ENCODE measurements around the gene PLEKHA5.

PLEKHA5 gene

DNA sequence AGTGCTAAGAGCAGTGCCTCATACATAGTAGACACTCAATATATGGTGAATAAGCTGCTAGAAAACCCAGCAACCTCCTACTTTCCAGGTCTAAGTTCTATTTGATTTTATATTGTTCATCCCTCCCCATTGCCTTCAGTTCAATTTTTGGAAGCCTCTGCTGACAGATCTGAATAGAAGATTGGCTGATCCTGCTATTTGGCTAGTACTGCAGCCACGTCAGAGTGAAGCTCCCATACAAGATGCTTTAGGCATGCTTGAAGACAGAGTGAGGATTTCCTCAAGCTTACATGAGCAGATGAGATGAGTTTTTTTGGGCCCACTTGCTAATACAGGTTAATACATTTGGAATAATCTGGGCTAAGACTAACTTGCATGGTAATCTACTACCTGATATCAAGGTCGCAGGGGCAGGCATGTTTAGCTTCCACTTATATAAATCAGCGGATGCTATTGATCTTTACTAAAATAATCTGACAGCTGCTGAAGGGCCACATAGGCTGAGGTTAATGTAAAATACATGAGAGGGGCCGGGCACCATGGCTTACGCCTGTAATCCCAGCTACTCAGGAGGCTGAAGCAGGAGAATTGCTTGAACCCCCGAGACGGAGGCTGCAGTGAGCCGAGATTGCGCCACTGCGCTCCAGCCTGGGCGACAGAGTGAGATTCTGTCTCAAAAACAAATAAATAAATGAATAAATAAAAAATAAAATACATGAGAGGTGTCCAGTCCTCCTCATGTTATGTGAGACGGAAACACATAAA lies 293.8 kb downstream of the PLEKHA5 start (continued):
- TF ChIP-seq, protein P1, sequence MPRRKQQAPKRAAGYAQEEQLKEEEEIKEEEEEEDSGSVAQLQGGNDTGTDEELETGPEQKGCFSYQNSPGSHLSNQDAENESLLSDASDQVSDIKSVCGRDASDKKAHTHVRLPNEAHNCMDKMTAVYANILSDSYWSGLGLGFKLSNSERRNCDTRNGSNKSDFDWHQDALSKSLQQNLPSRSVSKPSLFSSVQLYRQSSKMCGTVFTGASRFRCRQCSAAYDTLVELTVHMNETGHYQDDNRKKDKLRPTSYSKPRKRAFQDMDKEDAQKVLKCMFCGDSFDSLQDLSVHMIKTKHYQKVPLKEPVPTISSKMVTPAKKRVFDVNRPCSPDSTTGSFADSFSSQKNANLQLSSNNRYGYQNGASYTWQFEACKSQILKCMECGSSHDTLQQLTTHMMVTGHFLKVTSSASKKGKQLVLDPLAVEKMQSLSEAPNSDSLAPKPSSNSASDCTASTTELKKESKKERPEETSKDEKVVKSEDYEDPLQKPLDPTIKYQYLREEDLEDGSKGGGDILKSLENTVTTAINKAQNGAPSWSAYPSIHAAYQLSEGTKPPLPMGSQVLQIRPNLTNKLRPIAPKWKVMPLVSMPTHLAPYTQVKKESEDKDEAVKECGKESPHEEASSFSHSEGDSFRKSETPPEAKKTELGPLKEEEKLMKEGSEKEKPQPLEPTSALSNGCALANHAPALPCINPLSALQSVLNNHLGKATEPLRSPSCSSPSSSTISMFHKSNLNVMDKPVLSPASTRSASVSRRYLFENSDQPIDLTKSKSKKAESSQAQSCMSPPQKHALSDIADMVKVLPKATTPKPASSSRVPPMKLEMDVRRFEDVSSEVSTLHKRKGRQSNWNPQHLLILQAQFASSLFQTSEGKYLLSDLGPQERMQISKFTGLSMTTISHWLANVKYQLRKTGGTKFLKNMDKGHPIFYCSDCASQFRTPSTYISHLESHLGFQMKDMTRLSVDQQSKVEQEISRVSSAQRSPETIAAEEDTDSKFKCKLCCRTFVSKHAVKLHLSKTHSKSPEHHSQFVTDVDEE (CRISPR knock-in tag; IDR thresholded peaks at IDR 0.05), result no peak
- no peak for TF ChIP-seq OSR1 (CRISPR knock-in tag; IDR thresholded peaks at IDR 0.05)
- no peak for TF ChIP-seq RARB (CRISPR knock-in tag; IDR thresholded peaks at IDR 0.05)
- no peak for TF ChIP-seq ZFP3 (CRISPR knock-in tag; IDR thresholded peaks at IDR 0.05)
- TF ChIP-seq, protein P2, sequence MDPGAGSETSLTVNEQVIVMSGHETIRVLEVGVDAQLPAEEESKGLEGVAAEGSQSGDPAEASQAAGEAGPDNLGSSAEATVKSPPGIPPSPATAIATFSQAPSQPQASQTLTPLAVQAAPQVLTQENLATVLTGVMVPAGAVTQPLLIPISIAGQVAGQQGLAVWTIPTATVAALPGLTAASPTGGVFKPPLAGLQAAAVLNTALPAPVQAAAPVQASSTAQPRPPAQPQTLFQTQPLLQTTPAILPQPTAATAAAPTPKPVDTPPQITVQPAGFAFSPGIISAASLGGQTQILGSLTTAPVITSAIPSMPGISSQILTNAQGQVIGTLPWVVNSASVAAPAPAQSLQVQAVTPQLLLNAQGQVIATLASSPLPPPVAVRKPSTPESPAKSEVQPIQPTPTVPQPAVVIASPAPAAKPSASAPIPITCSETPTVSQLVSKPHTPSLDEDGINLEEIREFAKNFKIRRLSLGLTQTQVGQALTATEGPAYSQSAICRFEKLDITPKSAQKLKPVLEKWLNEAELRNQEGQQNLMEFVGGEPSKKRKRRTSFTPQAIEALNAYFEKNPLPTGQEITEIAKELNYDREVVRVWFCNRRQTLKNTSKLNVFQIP (CRISPR knock-in tag; IDR thresholded peaks at IDR 0.05; ENCODE audit: borderline replicate concordance, low read depth), result no peak
- no peak for TF ChIP-seq SNAI2 (CRISPR knock-in tag; IDR thresholded peaks at IDR 0.05)

Measured in SK-N-SH treated with all-trans-retinoic acid at 6 μM for 48 hours (cell line).